NK-92 (cell line): ENCODE results near the gene TIPARP.

Experiments
- DNase-seq: peaks from one replicate; lab custom pipeline; 2025; ENCODE audit not compliant: unreplicated experiment; lab: John Stamatoyannopoulos, UW

The TIPARP gene

DNA sequence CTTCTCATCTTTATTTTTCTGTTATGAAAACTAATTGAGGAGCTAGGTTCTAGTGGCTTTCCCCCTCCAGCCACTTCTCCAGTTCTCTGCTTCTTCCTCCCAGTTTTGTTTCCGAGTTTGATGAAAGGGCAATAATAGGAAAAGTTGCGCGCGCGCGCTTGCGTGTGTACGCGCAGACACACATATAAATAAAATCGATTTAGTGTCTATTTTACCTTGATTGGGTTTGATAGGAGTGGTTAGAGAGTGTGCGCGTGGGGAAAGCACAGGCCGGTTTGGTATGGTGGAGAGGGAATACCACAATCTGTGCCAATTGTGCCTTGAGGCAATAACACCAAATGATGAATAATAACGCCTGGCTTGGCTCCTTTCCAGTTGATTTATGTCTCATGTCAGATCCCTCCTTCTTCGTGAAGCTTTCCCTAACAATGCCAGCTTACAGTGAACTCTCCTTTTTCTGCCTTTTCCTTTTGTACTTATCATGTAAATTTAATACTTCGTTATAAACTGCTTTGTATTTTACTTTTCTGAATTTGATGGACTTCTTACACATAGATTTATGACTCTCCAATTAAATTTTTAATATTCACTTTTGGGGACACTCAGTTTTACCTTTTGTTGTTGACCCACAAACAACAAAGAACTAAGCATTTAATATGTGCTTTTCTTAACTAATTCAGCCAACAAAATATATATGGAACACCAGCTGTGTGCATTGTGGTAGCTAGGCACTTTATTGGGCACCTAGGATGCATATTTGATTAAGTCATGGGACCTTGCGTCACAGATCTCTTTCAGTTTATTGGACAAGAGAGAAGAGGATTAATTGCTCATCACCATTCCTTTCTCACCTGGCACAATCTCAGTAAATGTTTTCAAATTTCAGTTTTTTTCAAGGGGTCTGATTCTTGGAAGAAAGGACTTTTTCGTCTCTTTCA is 1.7 kb downstream of the TIPARP start:
- no peak for DNase-seq

DNA sequence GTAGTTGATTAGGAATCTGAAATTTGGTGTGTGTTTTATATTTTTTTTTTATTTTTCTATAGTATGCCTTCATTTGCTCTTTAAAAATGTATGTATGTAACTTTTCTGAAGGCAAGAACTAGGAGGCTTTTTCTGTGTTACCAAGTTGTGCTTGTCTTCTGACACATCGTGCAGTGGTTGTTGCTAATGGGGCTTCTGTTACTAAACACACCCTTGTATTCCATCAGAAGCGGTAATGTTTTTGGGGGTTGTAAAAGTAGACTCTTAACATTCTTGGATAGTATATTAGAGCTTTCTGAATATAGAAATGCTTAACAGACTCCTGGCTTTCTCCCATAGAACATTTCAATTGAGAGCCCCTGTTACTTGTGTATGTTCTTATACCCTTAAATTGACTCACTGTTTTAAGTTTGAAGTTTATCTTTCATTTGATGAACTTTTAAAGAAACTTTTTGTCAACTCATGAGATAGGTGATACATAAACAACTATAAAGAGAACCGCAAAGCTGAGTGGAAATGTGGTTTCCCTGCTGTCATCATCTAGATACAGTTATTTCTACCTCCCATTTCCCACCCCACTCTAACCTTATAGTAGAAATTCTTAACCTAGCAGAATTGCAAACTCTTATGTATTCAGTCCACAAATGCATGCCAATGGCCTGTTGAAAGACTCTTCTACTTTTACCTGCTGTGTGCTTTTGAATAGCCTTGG is 2.5 kb downstream of the TIPARP start:
- no peak for DNase-seq

DNA sequence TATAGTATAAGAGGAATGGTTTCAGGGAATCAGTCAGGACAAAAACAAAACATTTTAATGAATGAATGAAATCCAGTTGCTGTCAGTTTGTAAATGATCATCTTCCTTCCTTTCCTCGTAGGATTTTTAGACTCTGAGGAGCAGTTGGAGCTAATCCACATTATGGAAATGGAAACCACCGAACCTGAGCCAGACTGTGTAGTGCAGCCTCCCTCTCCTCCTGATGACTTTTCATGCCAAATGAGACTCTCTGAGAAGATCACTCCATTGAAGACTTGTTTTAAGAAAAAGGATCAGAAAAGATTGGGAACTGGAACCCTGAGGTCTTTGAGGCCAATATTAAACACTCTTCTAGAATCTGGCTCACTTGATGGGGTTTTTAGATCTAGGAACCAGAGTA is 3.1 kb downstream of the TIPARP start:
- no peak for DNase-seq

- DNase-seq: no peak
Measured at GRCh38 chr3:156678197-156678596, 3.8 kb downstream of the TIPARP start.

DNA sequence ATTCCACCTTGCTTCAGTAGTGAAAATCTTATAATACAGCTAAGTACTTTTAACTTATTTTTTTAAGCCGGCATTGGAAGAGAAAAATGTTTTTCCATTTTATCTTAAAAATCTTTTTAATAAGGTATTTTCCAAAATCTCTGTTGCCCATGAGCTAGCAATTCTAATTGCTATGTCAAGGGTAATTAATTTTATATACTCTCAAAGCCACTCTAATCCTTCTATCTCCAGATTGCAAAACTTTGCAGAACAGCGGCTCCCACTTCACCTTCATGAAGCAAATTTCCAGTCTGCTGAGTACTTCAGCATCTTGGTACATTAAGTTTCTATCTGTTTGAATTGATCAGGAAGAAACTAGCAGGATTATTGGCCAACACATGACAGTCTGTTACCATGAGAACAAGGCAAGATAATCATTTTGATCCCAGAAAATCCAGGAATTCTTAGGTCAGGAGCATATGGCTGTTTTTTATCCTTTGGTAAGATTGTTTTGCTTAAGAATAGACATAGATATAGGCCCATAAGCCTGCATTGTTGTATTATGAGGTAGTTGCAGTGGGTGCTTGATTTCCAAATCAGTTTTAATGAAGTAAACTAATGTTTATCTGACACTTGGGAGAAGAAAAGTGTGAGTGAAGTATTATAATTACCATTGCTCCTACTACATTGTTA is 6.0 kb downstream of the TIPARP start:
- DNase-seq: no peak

DNA sequence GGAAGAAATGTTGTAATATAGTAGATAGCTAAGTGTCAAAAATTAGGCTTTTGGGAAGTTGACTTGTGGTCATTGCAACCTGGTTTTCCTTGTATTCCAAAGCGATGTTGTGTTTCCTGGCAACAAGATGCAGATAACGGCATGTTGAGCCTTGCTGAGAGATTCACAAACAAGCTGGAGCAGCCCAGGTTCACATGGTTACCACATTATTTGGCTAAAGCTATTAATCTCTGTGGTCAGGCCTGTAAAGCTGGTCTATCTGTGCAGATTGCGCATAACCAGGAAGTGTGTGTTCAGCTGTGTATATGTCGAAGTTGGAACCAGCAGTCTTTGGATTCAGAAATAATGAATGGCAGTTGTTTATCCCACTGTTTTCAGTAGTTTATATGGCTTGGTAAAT is 6.6 kb downstream of the TIPARP start:
- no peak for DNase-seq

DNA sequence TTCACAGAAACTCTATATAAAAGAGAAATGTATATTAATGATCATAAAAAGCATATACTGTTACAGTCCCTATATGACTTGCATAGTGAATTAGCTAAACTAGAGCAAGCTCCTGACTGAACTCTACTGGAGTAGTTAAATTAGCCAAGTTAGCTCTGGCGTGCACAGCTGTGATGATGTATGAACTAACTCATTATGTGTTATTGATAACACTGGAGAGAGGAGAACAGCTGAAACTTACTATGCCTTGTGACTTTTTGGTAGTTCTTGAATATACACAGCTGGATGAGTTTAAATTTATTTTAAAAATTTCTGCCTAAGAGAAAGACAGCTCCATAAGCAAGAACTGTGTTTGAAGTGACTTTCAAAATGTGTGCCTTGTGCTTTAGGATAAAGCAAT is 8.1 kb downstream of the TIPARP start:
- no peak for DNase-seq

GRCh38 chr3:156682963-156683362 is 8.6 kb downstream of the TIPARP start:
- no peak for DNase-seq

DNA sequence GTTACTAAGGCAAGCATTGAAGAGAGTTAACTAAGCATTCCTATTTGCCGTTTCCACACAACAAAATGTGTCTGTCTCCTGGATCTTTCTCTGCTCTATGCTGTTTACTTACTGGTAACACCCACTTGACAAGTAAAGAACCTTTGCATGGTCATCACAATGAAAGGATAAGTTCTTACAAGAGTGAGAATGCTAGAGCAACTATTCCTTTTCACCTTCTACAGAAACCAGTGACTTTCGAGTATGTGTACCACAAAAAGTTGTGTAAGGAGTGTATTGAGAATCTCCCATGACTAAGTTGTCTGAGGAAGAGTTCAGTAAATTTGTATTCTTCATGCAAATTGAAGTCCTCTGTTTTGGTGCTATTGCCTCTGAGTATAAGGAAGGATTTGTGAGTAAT is 10.8 kb downstream of the TIPARP start:
- no peak for DNase-seq

DNA sequence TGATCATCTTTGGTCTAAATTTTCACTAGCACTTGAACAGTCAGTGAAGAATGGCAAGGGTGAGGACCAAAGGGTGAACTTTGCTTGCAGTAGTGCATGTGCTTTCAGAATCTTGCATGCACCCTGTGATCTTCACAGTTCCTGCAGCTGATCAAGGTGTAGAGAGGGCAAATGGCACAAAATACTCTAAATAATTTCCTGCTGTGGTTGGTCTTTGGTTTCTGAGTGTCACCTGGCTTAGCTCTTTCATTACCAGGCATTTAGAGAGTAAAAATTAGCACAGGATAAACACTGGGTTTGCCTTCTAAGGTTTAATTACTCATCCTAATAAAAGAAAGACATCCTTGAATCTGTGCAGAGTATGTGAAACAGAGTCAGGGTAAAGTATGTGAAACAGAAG is 11.4 kb downstream of the TIPARP start:
- no peak for DNase-seq

GRCh38 chr3:156687023-156687422 is 12.6 kb downstream of the TIPARP start:
- no peak for DNase-seq

- no peak for DNase-seq
Measured at GRCh38 chr3:156688632-156689452, 14.5 kb downstream of the TIPARP start.

DNA sequence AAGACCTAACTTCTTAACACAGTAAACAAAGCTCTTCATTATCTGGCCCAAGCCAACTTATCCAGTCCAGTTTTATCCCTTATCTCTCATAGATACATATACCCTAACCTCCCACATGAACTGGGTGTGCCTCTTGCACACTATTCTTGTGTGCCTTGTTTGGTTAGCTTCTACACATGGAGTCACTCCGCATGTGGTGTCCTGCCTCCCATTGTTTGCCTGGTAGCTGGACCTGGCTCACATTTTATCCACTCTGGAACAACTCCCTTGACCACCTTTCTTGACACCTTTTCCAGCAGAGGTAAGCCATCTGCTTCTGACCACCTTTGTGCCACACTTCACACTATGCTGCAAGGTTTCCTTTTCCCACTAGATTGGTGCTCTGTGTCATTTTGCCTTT is 15.2 kb downstream of the TIPARP start:
- DNase-seq: no peak

- no peak for DNase-seq
Measured at GRCh38 chr3:156691920-156692319, 17.5 kb downstream of the TIPARP start.

DNA sequence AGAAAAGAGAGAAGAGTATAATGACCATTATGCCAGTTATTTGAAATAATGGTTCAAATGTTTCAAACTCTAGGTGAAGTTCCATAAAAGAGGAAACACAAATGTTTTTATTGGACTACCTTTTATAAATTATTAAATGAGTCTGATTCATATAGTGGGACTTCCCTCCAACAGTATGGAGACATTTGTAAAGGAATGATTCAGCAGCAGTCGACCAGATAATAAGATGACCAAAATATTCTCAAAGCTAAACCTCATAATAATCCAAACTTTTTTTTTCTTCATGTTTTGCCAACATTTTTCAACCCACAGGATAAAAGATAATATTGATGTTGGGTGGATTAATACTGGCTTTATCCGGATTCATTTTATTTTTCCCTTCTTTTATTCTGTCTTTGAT is 18.8 kb downstream of the TIPARP start:
- no peak for DNase-seq

- DNase-seq: no peak
Measured at GRCh38 chr3:156694536-156694935, 20.1 kb downstream of the TIPARP start.

- DNase-seq: no peak
Measured at GRCh38 chr3:156702367-156702766, 28.0 kb downstream of the TIPARP start.

GRCh38 chr3:156704370-156705036 is 30.1 kb downstream of the TIPARP start:
- no peak for DNase-seq

DNA sequence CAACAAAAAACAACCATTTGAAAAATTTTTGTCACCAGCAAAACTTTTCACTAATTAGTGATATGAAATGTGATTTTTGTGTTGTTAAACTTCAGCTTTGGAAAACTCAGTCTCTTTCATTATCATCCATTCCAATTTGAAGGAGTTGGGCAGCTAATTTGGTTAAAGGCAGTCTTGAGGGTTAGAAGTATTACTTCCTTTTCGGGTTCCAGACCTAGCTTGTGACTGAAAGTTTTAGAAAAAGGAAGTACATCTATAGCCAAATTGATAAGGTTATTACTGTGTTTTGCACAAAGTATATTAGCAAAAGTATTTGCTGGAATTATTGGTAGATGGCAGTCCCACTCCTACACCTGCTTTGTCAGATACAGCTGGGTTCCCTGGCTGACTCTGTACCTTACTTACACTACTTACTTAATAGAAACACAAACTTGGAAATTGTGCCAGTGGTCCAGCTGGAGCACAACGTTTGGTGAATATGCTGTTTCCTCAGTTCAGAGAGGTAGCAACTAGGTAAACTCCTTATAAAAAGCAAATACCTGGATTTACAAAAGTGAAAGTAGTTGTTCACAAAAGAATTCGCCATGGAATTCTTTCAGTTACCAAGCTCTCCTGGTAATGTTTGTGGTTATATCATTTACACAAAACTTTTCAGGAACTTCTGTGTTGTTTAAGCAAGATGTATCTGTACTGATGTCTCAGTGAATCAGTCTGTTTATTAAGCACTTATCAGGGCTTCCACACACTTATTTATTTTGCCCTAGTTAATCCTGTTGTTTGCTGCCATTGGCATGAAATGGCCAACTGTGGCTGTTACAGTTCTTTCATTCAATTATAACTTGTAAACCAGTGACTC is 31.6 kb downstream of the TIPARP start:
- DNase-seq: no peak
